GM12892 (cell line): Measurements from ENCODE around the gene RIC3.

Source experiments
- POLR2A ChIP-seq: IDR thresholded peaks from 2 replicates; pipeline ENCODE4 v1.6.1; 2011; ENCODE audit warnings: low read depth, low read length, control low read depth
- POLR2AphosphoS5 ChIP-seq: IDR thresholded peaks from 2 replicates; pipeline ENCODE4 v1.6.1; 2011; ENCODE audit warnings: low read depth, low read length, control low read depth

DNA sequence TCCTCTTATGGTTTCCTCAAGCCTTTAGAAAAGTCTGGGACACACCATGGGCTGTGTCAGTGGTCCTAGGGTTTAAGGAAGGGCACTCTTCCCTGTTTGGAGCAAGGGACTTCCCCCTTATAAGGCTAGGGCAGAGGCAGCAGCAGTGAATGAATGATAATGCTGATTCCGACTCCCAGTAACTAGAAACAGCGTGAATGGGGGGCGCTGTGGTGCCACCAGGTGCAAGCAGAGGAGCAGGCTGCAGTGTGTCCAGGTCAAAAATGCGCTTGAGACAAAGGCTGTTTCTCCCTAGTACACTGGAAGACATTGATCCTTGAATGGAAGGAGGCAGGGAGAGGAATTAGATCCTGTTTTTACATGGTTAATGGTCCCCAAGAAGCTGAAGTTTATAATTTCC lies 11.6 kb upstream of the RIC3 start:
- TF ChIP-seq POLR2A (no peak), POLR2AphosphoS5 (no peak)
